Inferior parietal cortex (tissue), 1 donor: ENCODE measurements around the gene FOXP1.

Experiments used
- DNase-seq: peaks from one replicate; pipeline ENCODE4 v3.0.0-alpha.2; 2016; ENCODE audit errors: extremely low spot score

Gene FOXP1

DNA sequence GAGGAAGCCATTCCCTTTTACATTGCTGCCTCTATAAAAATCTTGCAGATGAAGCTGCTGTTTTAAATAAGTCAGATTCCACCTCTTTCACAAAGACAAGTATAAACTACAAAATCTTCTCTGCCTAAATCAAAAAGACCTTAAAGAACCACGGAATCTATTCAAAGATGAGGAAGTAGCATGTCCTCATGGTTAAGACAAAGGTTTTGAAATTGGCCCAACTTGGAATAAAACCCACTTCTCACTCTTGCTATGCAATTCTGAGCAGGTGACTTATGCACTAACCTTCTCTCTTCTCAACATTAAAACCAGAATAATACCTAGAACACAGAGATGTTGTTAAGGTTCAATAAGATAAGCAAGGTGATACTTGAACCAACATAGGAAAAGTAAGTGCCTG is 97.6 kb downstream of the FOXP1 start:
- DNase-seq: no peak

GRCh38 chr3:71484452-71484851 is 99.1 kb downstream of the FOXP1 start:
- no peak for DNase-seq

DNA sequence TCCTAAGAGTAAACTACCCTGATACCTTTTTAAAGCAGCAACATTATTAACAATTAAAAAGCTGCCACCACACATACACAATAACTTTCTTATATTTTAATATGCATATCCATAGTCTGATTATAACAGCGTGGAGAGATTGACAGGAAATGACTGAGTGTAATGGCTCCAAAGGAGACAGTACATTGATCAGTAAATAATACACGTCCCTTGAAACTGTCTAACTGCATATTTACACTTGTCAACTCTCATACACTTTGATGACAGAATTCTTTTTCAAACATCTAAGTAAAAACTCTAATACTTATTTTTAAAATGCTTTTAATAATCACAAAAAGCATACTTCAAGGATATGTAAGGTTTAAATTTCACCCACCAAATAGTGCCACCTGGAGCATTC is 99.5 kb downstream of the FOXP1 start:
- no peak for DNase-seq

- no peak for DNase-seq
These were observed 100.8 kb downstream of the FOXP1 start for GRCh38 chr3:71482771-71483170.

DNA sequence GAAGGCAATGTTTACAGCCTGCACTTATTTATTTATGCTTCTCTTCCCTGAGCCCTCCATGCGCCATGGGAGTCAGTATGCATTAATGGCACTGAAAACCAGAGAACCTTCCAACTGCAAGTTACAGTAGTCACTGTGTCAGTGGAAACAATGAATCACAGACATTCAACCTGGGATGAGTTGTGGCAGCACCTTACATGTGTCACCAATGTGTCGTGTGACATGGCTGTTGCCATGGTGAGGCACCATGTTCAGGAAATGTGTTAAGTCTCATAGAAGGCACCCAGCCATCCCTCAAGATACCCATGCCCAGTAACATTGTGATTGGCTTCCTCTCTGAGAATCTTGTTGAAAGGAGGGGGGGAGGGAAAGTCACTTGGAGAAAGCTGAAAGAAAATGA is 105.0 kb downstream of the FOXP1 start:
- no peak for DNase-seq

- DNase-seq: no peak
These were observed 106.6 kb downstream of the FOXP1 start for GRCh38 chr3:71476950-71477349.

DNA sequence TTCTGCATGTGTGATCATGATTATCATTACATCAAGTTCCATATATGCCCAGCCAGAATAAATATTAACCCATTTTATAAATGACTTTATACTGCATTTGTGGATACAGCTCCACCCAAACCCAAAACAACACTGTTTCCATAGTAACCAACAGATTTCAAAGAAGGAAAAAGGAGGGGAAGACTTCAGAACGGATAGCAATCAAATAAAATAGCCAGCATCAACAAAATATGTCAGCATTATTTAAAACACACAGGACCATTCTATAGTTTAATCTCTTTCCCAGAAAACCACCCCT is 114.4 kb downstream of the FOXP1 start:
- DNase-seq: no peak

DNA sequence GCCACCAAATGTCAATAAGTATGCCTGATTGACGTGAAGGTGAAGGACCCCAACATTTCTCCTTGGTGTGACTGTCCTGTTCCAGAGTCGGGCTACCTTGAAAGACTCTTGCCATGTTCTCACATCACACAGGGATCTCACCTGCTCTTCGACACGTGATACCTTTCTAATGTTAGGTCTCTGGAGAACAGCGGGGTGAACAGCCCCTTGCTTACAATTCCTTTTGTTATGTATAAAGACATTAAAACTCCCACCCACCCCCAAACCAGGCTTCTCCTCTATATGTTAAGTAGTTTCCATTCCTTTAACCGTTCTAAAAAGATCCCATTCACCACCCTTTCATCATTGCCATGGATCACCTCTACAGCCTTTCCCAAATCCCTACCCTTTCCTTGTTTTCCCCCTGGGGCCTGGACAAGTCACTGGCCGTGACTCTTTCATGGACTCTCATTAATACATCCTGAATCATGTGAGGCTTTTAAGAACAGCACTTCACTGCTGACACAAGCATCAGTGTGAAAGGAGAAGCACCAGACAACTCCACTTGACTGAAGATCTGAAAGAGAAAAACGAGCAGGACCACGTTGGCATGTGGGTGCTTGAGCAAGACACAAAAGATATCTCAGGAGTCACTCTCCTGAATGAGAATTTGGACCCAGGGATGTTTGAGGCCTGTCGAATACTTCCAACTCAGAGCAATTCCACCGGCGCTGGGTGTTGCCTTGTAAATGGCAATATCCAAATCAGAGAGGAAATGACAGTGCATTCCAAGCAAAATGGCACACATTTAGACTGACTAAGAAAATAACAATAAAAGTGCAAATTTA is 115.0 kb downstream of the FOXP1 start:
- DNase-seq: no peak

DNA sequence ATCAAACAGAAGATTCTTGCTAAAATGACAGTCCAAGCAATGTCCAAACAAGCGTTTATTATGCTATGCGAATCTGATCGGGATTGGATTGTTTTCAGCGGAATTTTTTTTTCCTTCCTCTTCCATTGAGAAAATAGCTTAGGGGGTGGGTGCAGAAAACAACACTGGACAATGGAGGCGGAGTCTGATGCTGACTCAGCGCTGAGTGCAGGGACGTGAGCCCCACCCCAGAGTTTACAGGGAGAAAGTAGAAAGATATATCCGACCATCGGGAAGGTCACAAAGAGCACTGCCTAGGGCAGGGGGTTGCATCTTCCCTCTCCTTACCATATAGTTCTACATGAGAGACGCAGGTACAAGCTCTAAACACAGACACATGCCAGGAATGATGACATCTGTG is 117.0 kb downstream of the FOXP1 start:
- DNase-seq: no peak

DNA sequence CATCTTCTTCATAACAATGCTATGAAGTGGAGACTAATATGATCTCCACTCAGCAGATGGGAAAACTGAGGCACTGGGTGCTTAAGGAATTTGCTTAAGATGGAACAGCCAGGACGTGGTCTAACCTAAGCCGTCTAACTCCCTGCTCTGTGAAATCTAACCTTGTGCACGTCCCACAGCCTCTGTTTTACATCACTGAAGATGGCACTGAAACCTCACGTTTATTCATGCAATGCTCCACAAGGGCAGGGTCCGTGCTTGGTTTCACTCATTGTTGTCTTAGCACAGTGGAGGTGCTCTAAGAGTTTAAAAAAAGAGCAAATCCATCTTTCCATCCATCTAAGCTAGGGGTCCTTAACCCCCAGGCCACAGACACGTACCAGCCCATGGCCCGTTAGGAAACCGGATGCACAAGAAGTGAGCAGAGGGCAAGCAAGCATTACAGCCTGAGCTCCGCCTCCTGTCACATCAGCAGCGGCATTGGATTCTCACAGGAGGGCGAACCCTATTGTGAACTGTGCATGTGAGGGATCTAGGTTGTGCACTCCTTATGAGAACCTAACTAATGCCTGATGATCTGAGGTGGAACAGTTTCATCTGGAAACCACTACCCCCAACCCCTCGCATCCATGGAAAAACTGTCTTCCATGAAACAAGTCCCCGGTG is 118.0 kb downstream of the FOXP1 start:
- no peak for DNase-seq

DNA sequence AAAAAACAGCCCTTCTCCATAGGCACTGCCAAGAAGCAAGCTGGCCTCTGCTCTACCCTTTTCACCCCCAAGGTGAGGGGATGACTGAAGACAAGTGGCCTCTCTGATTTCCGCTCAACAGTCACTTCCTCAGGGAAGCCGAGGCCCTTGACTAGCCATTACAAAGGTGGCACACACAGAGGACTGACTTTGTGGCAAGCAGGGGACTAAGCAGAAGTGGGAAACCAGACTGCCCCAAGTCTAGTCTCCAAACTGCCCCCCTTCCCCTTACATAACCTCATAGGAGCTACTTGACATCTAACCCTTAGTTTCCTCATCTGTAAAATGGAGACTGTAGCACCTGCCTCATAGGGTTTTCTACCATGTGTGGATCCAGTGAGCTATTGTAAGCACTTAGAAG is 118.9 kb downstream of the FOXP1 start:
- DNase-seq: no peak

DNA sequence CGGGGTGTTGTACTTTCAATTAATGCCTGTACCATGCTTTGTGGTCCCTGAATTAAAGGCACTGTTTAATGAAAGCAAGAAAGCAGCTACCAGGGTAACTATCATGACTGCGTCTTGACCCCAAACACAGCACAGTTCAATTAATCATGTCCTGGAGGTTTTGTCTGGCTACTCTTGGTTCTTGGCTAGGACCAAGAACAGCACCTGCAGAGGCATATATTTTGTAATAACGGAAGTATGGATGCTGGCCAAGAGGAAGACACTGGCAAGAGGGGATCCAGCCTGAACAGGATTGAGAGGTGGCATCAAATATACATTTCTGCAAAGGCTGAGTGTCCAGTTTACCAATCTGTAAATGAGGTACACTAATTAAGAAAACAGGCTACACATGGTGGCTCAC is 119.9 kb downstream of the FOXP1 start:
- DNase-seq: no peak

- no peak for DNase-seq
These were observed 120.9 kb downstream of the FOXP1 start for GRCh38 chr3:71462586-71462985.

DNA sequence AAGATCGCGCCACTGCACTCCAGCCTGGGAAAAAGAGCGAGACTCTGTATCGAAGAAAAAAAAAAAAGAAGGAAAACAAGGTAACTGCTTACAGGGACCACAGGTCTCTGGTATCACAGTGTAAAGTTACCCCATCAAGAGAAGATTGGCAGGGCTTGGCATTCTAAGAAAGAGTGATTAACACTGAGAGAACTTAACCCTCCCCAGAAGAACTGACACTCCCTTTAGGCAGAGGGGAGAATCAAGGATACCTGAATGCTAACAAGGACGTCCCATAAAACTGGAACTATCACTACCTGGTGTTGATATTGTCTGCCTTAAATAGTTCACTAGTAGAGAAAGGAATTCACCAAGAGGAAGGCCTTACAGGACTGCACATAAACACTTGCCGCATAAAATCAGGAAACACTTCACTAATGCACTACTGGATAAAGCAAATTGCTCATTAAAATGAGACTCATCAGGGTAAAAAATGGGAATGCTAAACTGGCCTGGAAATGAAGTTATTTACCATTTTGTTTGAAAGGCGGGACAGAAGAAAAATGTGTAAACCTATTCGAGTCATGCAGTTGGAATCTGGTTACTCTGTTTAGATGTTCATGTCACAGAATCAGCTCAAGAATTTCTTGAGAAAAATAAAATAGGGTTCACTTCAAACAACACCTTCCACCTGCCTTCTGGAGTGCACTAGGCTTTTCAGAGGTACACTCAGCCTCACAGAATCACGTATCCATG is 121.6 kb downstream of the FOXP1 start:
- DNase-seq: no peak

DNA sequence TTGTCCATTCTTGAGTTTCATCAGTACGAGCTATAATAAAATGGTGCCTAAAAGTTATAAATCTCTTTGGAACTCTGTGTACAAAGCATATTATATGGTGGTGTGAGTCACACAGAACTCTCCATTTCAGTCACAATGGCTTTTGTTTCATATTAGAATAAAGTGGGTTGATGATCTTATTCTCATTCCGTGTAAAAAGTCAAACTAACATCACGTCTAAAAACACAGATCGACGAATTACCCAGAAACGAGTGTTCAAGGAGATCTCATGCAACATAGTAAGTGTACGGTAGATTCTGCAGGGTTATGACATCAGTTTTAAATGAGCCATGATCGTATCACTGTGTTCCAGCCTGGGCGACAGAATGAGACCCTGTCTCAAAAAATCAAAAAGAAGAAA is 122.4 kb downstream of the FOXP1 start:
- DNase-seq: no peak

- DNase-seq: no peak
These were observed 124.6 kb downstream of the FOXP1 start for GRCh38 chr3:71458895-71459294.

GRCh38 chr3:71456826-71457225 is 126.7 kb downstream of the FOXP1 start:
- no peak for DNase-seq

- DNase-seq: no peak
These were observed 127.4 kb downstream of the FOXP1 start for GRCh38 chr3:71456156-71456555.

- DNase-seq: no peak
These were observed 128.8 kb downstream of the FOXP1 start for GRCh38 chr3:71454512-71455403.

DNA sequence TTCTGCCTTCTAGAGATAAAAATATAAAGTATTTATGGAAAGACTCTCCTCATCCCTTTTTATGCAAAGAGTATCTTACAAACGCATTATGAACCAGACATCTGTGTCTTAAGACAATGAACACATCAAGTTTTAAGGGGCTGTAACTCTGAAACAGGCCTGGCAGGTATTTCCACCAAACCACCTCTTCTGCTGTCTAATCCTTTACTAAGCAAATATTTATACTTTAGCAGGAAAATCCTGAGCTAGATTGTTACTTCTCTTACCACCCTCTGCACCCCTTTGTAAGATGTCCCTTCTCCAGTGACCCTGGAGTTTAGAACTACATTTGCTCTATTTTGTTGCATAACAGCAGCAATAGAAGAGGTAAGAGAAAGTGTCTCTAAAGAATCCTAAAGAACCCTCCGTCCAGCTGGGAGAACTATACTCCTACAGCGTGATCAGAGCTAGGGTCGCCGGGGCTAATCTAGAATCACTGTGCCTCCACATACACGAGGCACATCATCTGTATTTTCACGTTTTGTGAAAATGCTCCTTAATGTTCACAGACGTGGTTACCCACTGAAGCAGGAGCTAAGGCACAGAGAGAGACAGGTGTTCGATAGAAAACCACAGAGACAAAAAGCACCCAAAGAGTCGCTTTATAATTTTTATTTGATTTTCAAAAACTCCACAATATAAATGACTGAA is 129.6 kb downstream of the FOXP1 start:
- no peak for DNase-seq

DNA sequence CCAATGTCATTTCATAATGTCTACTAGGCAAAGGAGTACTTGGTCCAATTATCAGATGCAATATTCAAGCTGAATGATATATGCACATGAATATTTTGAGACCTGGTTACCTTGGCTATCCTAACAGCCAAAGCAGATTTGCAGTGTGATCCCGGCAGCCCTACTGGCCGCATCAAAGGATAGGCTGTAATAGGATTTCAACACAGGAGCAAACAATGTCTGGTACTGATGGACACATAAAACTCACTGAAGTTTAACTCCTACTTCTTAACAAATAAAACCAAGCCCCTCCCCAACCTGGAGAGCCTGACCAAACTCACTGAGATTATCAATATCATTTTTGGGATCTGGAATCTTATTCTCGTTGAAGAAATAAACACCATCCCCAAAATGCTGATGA is 130.2 kb downstream of the FOXP1 start:
- no peak for DNase-seq
